ENCODE measurements around the gene LYPD6. TPM values are rescaled to one million over a fixed set of nuclear protein-coding genes. Genes with fewer than 3 reads are reported as not detected.

The LYPD6 gene
- total RNA-seq, 1 experiment from 2014 or later: 0.74 TPM

DNA sequence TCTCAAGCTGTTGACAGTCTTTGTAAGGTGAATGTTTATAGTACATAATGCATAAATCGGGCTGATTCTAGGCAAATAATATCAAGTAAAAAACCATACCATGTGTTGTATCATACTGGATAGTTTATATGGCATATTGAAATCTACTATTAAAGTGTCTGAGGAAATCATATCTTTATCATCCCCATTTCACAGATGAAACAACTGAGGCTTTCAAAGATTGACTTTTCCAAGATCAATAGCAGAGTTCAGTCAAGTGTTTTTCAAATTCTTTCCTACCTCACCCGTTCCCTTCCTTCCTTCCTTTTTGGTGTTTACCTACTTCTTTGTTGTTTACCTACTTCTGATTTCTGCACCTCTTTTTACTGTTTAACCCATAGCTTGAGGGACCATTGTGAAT is 2.0 kb downstream of the LYPD6 start:
- no peak overlapping the region for H3K4me2 ChIP-seq
- H3F3A ChIP-seq (ENCODE audit: insufficient read depth, low read depth): peaks cover 4% of the 10 kb centered on the region; the same call in 1 of the 2 replicates
- no peak overlapping the region for H3K4me3 ChIP-seq
- peaks cover 6% of the 10 kb centered on the region; the same call in 1 of the 2 replicates for H3K4me1 ChIP-seq (replicated peaks; ENCODE audit: insufficient read depth)
- no peak for DNase-seq
- no peaks in the 10 kb centered on the region for H3K79me2 ChIP-seq (ENCODE audit: low read depth)
- no peaks in the 10 kb centered on the region for H3K27me3 ChIP-seq (ENCODE audit: insufficient read depth, low read depth)
- ChIA-PET POLR2A (ENCODE audit: unreplicated experiment) (interaction anchor here (0.6 kb wide), 1 partner anchor 131 kb away, joined by 7 read pairs; no protein-coding TSS in a partner anchor), CTCF (no interaction called here)
- TF ChIP-seq EZH2 (IDR thresholded peaks at IDR 0.05; ENCODE audit: low read depth): no peak
- TF ChIP-seq, protein P1, sequence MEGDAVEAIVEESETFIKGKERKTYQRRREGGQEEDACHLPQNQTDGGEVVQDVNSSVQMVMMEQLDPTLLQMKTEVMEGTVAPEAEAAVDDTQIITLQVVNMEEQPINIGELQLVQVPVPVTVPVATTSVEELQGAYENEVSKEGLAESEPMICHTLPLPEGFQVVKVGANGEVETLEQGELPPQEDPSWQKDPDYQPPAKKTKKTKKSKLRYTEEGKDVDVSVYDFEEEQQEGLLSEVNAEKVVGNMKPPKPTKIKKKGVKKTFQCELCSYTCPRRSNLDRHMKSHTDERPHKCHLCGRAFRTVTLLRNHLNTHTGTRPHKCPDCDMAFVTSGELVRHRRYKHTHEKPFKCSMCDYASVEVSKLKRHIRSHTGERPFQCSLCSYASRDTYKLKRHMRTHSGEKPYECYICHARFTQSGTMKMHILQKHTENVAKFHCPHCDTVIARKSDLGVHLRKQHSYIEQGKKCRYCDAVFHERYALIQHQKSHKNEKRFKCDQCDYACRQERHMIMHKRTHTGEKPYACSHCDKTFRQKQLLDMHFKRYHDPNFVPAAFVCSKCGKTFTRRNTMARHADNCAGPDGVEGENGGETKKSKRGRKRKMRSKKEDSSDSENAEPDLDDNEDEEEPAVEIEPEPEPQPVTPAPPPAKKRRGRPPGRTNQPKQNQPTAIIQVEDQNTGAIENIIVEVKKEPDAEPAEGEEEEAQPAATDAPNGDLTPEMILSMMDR (conservative IDR thresholded peaks at IDR 0.05): no peak
- no peaks in the 10 kb centered on the region for H4K20me1 ChIP-seq (ENCODE audit: insufficient read depth)
- H3K9me3 ChIP-seq (ENCODE audit: insufficient read depth, low read depth): no peaks in the 10 kb centered on the region
- intact Hi-C loops (cut with micrococcal nuclease; ENCODE audit: unreplicated experiment): no loop called here
- no peak overlapping the region for H3K27ac ChIP-seq
- no peaks in the 10 kb centered on the region for H3K9me2 ChIP-seq (ENCODE audit: insufficient read depth)
- BruUV-seq (replicated peaks): no TSS peak
- no peaks in the 10 kb centered on the region for H3K36me3 ChIP-seq (ENCODE audit: low read depth)
- no peak overlapping the region for H2AFZ ChIP-seq

DNA sequence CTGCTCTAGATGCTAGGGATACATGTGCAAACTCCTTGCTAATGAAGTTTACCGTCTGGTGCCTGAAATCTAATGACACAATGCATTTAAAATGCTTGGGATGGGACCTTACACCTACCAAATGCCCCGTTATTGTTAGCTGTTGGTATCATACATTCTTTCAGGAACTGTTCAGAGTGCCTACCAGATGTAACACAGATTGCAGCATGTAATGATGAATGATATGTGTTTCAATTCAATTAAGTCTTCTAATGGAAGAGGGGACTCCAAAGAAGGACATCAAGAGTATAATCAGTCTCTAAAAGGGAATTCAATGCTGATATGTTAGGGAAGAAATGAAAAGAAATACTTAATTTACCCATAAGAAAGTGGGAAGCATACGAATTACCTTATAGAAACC is 3.2 kb downstream of the LYPD6 start:
- peaks cover 6% of the 10 kb centered on the region; the same call in 1 of the 2 replicates for H3K4me1 ChIP-seq (replicated peaks; ENCODE audit: insufficient read depth)
- POLR2A ChIA-PET (ENCODE audit: unreplicated experiment): no interaction called here
- no peaks in the 10 kb centered on the region for H3K36me3 ChIP-seq (ENCODE audit: low read depth)
- no peak overlapping the region for H2AFZ ChIP-seq
- H3K4me3 ChIP-seq: no peak overlapping the region
- no TSS peak for BruUV-seq (replicated peaks)
- no peaks in the 10 kb centered on the region for H4K20me1 ChIP-seq (ENCODE audit: insufficient read depth)
- no peak overlapping the region for H3K4me2 ChIP-seq
- no peak for DNase-seq
- H3K9me2 ChIP-seq (ENCODE audit: insufficient read depth): no peaks in the 10 kb centered on the region
- no peaks in the 10 kb centered on the region for H3K79me2 ChIP-seq (ENCODE audit: low read depth)
- TF ChIP-seq, protein P1 (conservative IDR thresholded peaks at IDR 0.05): no peak
- no peak for TF ChIP-seq EZH2 (IDR thresholded peaks at IDR 0.05; ENCODE audit: low read depth)
- H3K9me3 ChIP-seq (ENCODE audit: insufficient read depth, low read depth): no peaks in the 10 kb centered on the region
- intact Hi-C loops (cut with micrococcal nuclease; ENCODE audit: unreplicated experiment): no loop called here
- no peaks in the 10 kb centered on the region for H3K27me3 ChIP-seq (ENCODE audit: insufficient read depth, low read depth)
- CTCF ChIA-PET: no interaction called here
- H3K27ac ChIP-seq: no peak overlapping the region
- peaks cover 4% of the 10 kb centered on the region; the same call in 1 of the 2 replicates for H3F3A ChIP-seq (ENCODE audit: insufficient read depth, low read depth)

DNA sequence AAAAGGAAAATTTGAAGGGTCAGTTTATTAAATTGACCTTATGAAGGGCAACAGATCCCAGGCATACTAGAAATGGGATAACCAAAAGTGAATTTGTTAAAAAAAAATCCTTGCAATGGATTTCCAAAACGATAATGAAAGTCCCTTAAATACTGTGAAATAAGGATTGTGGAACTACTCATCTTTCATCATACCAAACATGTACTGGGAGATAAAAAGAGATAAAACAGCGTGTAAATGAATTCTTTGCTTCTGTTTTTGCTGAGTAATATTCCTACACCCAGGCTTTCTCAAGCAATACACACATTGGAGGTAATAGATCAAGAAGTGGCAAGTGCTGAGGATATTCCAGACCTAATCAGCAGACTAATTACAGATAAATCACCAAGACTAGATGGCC is 3.8 kb downstream of the LYPD6 start:
- Histone ChIP-seq H3K4me2 (no peak overlapping the region), H3K27me3 (ENCODE audit: insufficient read depth, low read depth) (no peaks in the 10 kb centered on the region), H3K4me3 (no peak overlapping the region), H3K9me3 (ENCODE audit: insufficient read depth, low read depth) (no peaks in the 10 kb centered on the region), H3K4me1 (replicated peaks; ENCODE audit: insufficient read depth) (peaks cover 2% of the 10 kb centered on the region; the same call in 1 of the 2 replicates), H3K79me2 (ENCODE audit: low read depth) (no peaks in the 10 kb centered on the region), H3K9me2 (ENCODE audit: insufficient read depth) (no peaks in the 10 kb centered on the region), H2AFZ (no peak overlapping the region), H3K27ac (no peak overlapping the region), H4K20me1 (ENCODE audit: insufficient read depth) (no peaks in the 10 kb centered on the region), H3K36me3 (ENCODE audit: low read depth) (no peaks in the 10 kb centered on the region), H3F3A (ENCODE audit: insufficient read depth, low read depth) (peaks cover 4% of the 10 kb centered on the region; the same call in 1 of the 2 replicates)
- TF ChIP-seq EZH2 (IDR thresholded peaks at IDR 0.05; ENCODE audit: low read depth): no peak
- TF ChIP-seq, protein P1 (conservative IDR thresholded peaks at IDR 0.05): no peak
- POLR2A ChIA-PET (ENCODE audit: unreplicated experiment): no interaction called here
- CTCF ChIA-PET: no interaction called here
- no peak for DNase-seq
- BruUV-seq (replicated peaks): no TSS peak
- intact Hi-C loops (cut with micrococcal nuclease; ENCODE audit: unreplicated experiment): no loop called here

Measured in PC-9 (cell line).